PC-3 (cell line): ENCODE data around the gene BPGM. TPM values are rescaled to one million over a fixed set of nuclear protein-coding genes. Genes with fewer than 3 reads are reported as not detected.

ENCODE experiments used
- ATAC-seq: fragments of 200-7000 bp; cut with Tn5 transposase; 2 replicates; pipeline ENCODE4 v1.9.1; 2020; ENCODE audit warnings: mild to moderate bottlenecking, moderate library complexity
- BruUV-seq: library from RNA; stranded (reverse); fragments of 400-500 nt; replicated peaks from 2 replicates; lab custom pipeline; 2021; lab: Mats Ljungman, UMichigan
- CTCF ChIA-PET: fragments of 300-600 bp; sonication (Branson Sonifier 250); formaldehyde crosslinking; loops from one replicate; lab custom pipeline; 2022; ENCODE audit warnings: antibody characterized with exemption; lab: Charles Lee
- POLR2A ChIA-PET: fragments of 300-600 bp; sonication (Branson Sonifier 250); formaldehyde crosslinking; loops from one replicate; lab custom pipeline; 2022; ENCODE audit warnings: antibody characterized with exemption; ENCODE audit not compliant: unreplicated experiment; lab: Charles Lee
- DNase-seq: peaks from one replicate; pipeline ENCODE4 v3.0.0-alpha.2; 2015
- H2AFZ ChIP-seq: fragments of 300-600 bp; sonication (generic); 2 replicates; pipeline ENCODE4 v1.6.0; 2016; ENCODE audit warnings: antibody characterized with exemption, low read length
- H3F3A ChIP-seq: fragments of 300-600 bp; sonication (generic); one replicate; pipeline ENCODE4 v1.6.0; 2017; ENCODE audit warnings: antibody characterized with exemption, low read length, control low read depth, mild to moderate bottlenecking; ENCODE audit not compliant: unreplicated experiment
- H3K27ac ChIP-seq: fragments of 300-600 bp; sonication (generic); 2 replicates; pipeline ENCODE4 v1.5.1; 2016; ENCODE audit warnings: mild to moderate bottlenecking, low read length
- H3K27me3 ChIP-seq: fragments of 300-600 bp; sonication (generic); 2 replicates; pipeline ENCODE4 v1.6.1; 2016; ENCODE audit warnings: low read length, mixed read lengths
- H3K36me3 ChIP-seq: fragments of 300-600 bp; sonication (generic); 2 replicates; pipeline ENCODE4 v1.6.1; 2016; ENCODE audit warnings: low read depth, mixed run types, low read length, mixed read lengths
- H3K4me1 ChIP-seq: fragments of 300-600 bp; sonication (generic); 2 replicates; pipeline ENCODE4 v1.5.1; 2016; ENCODE audit warnings: low read length; ENCODE audit not compliant: insufficient read depth
- H3K4me2 ChIP-seq: fragments of 300-600 bp; sonication (generic); 2 replicates; pipeline ENCODE4 v1.6.0; 2016; ENCODE audit warnings: low read length
- H3K4me3 ChIP-seq: fragments of 300-600 bp; sonication (generic); 2 replicates; pipeline ENCODE4 v1.5.1; 2016; ENCODE audit warnings: mild to moderate bottlenecking, low read length, mixed read lengths
- H3K79me2 ChIP-seq: fragments of 300-600 bp; sonication (generic); 2 replicates; pipeline ENCODE4 v1.6.1; 2017; ENCODE audit warnings: low read length, mixed read lengths
- H3K9ac ChIP-seq: fragments of 300-600 bp; sonication (generic); 2 replicates; pipeline ENCODE4 v1.6.0; 2016; ENCODE audit warnings: mild to moderate bottlenecking, low read length
- H3K9me2 ChIP-seq: fragments of 300-600 bp; sonication (generic); replicated peaks from 2 replicates; pipeline ENCODE4 v1.6.1; 2016; ENCODE audit warnings: mixed run types, low read length, mixed read lengths
- H3K9me3 ChIP-seq: fragments of 300-600 bp; sonication (generic); 2 replicates; pipeline ENCODE4 v1.6.1; 2016; ENCODE audit warnings: low read length, mixed read lengths
- H4K20me1 ChIP-seq: fragments of 300-600 bp; sonication (generic); 2 replicates; pipeline ENCODE4 v1.6.1; 2016; ENCODE audit warnings: low read length, mixed read lengths
- EZH2 ChIP-seq: fragments of 300-600 bp; sonication (generic); IDR thresholded peaks from one replicate; pipeline ENCODE4 v1.6.1; 2017; ENCODE audit warnings: antibody characterized with exemption, mild to moderate bottlenecking, low read length; ENCODE audit not compliant: unreplicated experiment
- EZH2phosphoT487 ChIP-seq: fragments of 300-600 bp; sonication (generic); IDR thresholded peaks from 2 replicates; pipeline ENCODE4 v1.6.1; 2018; ENCODE audit warnings: mild to moderate bottlenecking, antibody characterized with exemption, low read length, borderline replicate concordance
- intact Hi-C: fragments of 100-400 bp; cut with micrococcal nuclease; formaldehyde crosslinking; loops from 2 replicates; pipeline ENCODE4 v1.9.0; 2023
- total RNA-seq: library from RNA; depleted of rRNA; stranded (reverse); fragments of >200 nt; gene quantifications from 2 replicates; pipeline ENCODE4 v1.2.3, GENCODE V29; 2014
- TF ChIP-seq, protein P1 (sequence below): fragments of 300-600 bp; sonication (generic); conservative IDR thresholded peaks from 2 replicates; pipeline ENCODE4 v1.5.1; 2017; ENCODE audit warnings: antibody characterized with exemption, low read depth, mild to moderate bottlenecking, low read length

BPGM gene
- total RNA-seq, 1 experiment from 2014 or later = 14.6 TPM

DNA sequence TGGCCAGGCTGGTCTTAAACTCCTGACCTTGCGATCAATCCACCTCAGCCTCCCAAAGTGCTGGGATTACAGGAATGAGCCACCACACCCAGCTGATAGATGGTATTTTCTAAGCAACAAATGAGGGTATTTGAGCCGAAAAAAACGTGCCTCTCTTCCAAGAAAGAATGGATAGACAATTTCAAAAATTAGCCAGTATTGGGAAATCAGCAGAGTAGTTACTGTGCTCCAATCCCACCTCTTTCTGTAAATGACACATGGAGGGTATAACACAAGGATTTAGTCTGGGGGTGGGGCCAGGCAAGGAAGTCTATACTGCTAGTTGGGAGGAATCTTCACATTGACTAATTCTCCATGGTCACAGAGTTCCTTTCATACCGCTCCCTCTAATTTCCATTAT lies 9.2 kb upstream of the BPGM start:
- Histone ChIP-seq H3K9me3 (no peaks in the 10 kb centered on the region), H3K9ac (no peak overlapping the region), H3K79me2 (no peaks in the 10 kb centered on the region), H3K9me2 (no peaks in the 10 kb centered on the region), H3K4me2 (no peak overlapping the region), H3K27me3 (no peaks in the 10 kb centered on the region), H3K4me1 (no peaks in the 10 kb centered on the region), H4K20me1 (no peaks in the 10 kb centered on the region), H3F3A (no peaks in the 10 kb centered on the region), H3K4me3 (no peak overlapping the region), H3K36me3 (no peaks in the 10 kb centered on the region), H3K27ac (no peak overlapping the region), H2AFZ (no peak overlapping the region)
- ChIA-PET CTCF (no interaction called here), POLR2A (no interaction called here)
- BruUV-seq = no TSS peak
- no peak for DNase-seq
- no peak for TF ChIP-seq EZH2
- TF ChIP-seq EZH2phosphoT487 = no peak
- TF ChIP-seq, protein P1, sequence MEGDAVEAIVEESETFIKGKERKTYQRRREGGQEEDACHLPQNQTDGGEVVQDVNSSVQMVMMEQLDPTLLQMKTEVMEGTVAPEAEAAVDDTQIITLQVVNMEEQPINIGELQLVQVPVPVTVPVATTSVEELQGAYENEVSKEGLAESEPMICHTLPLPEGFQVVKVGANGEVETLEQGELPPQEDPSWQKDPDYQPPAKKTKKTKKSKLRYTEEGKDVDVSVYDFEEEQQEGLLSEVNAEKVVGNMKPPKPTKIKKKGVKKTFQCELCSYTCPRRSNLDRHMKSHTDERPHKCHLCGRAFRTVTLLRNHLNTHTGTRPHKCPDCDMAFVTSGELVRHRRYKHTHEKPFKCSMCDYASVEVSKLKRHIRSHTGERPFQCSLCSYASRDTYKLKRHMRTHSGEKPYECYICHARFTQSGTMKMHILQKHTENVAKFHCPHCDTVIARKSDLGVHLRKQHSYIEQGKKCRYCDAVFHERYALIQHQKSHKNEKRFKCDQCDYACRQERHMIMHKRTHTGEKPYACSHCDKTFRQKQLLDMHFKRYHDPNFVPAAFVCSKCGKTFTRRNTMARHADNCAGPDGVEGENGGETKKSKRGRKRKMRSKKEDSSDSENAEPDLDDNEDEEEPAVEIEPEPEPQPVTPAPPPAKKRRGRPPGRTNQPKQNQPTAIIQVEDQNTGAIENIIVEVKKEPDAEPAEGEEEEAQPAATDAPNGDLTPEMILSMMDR = no peak
- intact Hi-C loops = no loop called here
- no peak for ATAC-seq

DNA sequence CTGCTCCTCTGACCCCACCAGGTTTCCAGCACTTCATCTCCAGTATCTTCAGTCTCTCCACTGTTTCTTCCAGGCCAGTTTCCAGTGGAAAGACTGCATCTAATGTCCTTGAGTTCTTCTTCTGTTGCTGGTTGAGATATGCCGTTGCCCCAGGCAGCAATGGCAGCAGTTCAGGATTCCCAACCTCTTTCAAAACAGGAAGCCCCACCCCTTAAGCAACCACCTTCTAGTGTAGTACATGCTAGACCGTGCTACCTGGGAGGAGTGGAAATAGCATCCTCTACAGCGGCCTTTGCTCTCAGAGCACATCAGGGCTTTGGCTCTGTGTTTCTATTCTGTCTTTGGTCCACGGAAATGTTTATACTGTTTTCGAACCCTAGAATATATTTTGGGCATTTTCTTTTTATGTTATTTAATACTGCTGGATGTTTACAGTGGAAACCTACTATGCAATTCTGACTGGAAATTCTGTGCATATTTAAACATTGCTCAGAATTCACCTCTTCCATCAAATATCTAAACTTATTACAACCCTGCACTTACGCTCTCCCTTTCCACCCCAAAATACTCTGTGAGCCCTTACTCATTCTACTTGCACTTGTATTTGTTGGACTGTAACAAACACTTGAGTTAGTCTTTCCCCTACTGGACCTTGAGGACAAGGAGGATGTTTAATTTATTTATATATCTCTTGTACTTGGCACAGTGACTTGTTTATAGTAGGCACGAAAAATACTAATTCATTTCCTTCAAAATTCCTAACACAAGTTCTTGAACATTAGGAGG lies 8.5 kb upstream of the BPGM start:
- no peak overlapping the region for H2AFZ ChIP-seq
- peak; percentile 19 for DNase-seq

DNA sequence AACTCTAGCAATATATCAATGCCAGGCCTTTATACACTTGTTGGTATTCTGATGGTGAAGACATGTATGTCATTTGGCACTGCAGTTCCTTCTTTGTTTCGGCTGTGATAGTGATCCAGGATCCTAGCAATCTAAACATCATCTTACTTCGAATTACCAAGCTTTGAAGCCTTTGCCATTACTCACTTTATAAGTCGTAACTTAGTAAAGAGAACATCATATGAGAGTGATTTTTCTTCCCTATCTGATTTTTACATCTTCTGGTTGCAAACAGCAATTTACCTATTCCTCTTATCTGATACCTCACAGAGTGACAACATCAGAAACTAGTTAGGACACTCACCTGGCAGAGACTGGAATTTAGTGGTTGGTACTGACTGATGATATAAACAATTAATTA lies 7.6 kb upstream of the BPGM start:
- Histone ChIP-seq H3F3A (no peaks in the 10 kb centered on the region), H3K4me1 (no peaks in the 10 kb centered on the region), H3K27me3 (no peaks in the 10 kb centered on the region), H3K4me2 (no peak overlapping the region), H3K9me3 (no peaks in the 10 kb centered on the region), H4K20me1 (no peaks in the 10 kb centered on the region), H2AFZ (no peak overlapping the region), H3K9ac (no peak overlapping the region), H3K36me3 (no peaks in the 10 kb centered on the region), H3K9me2 (no peaks in the 10 kb centered on the region), H3K4me3 (no peak overlapping the region), H3K27ac (no peak overlapping the region), H3K79me2 (no peaks in the 10 kb centered on the region)
- no TSS peak for BruUV-seq
- ChIA-PET CTCF (no interaction called here), POLR2A (no interaction called here)
- ATAC-seq (no peak), DNase-seq (no peak)
- TF ChIP-seq EZH2 (no peak), EZH2phosphoT487 (no peak)
- TF ChIP-seq, protein P1 = no peak
- intact Hi-C loops = no loop called here

More for the DNA sequence above, 8.5 kb upstream of the BPGM start:
- ChIA-PET POLR2A (no interaction called here), CTCF (no interaction called here)
- Histone ChIP-seq H3K9me3 (no peaks in the 10 kb centered on the region), H3K4me2 (no peak overlapping the region), H3K36me3 (no peaks in the 10 kb centered on the region), H3F3A (no peaks in the 10 kb centered on the region), H3K27ac (no peak overlapping the region), H3K79me2 (no peaks in the 10 kb centered on the region), H3K9ac (no peak overlapping the region), H4K20me1 (no peaks in the 10 kb centered on the region), H3K4me3 (no peak overlapping the region), H3K4me1 (no peaks in the 10 kb centered on the region), H3K9me2 (no peaks in the 10 kb centered on the region), H3K27me3 (no peaks in the 10 kb centered on the region)
- no TSS peak for BruUV-seq
- TF ChIP-seq, protein P1 = no peak
- no peak for TF ChIP-seq EZH2phosphoT487
- TF ChIP-seq EZH2 = no peak
- intact Hi-C loops = no loop called here
- ATAC-seq = no peak
